ENCODE measurements around the gene OR2G2.

DNA sequence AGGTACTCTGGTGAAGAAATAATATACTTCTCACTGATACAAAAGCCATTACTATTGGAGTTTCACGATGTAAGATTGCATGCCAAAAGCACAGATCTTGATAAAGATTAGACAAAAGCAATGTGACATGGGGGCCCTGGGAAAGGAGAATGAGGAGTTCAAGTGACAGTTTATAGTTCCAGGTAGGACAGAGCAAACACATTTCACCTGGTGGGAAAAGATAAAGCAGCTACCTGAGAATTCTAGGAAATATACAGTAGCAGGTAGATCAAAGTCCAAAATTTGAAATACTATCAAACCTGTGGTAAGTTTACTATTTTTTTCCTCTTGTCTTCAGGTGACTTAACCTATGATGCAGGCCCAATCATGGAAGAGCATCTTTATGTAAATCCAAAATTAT, 25.2 kb downstream of the OR2G2 start:
- TF ChIP-seq, protein P1, sequence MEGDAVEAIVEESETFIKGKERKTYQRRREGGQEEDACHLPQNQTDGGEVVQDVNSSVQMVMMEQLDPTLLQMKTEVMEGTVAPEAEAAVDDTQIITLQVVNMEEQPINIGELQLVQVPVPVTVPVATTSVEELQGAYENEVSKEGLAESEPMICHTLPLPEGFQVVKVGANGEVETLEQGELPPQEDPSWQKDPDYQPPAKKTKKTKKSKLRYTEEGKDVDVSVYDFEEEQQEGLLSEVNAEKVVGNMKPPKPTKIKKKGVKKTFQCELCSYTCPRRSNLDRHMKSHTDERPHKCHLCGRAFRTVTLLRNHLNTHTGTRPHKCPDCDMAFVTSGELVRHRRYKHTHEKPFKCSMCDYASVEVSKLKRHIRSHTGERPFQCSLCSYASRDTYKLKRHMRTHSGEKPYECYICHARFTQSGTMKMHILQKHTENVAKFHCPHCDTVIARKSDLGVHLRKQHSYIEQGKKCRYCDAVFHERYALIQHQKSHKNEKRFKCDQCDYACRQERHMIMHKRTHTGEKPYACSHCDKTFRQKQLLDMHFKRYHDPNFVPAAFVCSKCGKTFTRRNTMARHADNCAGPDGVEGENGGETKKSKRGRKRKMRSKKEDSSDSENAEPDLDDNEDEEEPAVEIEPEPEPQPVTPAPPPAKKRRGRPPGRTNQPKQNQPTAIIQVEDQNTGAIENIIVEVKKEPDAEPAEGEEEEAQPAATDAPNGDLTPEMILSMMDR (IDR thresholded peaks at IDR 0.05; ENCODE audit: extremely low read depth in 1 of 2, insufficient read depth in 1 of 2, low read depth in 1 of 2, low read length in 2 of 2), result no peak
- no peak for TF ChIP-seq POLR2A (IDR thresholded peaks at IDR 0.05; ENCODE audit: low read depth, low read length)
- no peak for TF ChIP-seq MYC (IDR thresholded peaks at IDR 0.05; ENCODE audit: low read depth, low read length)
- TF ChIP-seq POLR2AphosphoS5 (IDR thresholded peaks at IDR 0.05; ENCODE audit: insufficient read depth, low read depth, low read length), result no peak
